Type B pancreatic cell (in vitro differentiated cells): ENCODE data around the gene RAMP1. TPM values are rescaled to one million over a fixed set of nuclear protein-coding genes. Genes with fewer than 3 reads are reported as not detected.

ENCODE experiments used
- DNase-seq: peaks from one replicate; pipeline ENCODE4 v3.0.0; 2021; ENCODE audit warnings: mixed read lengths; ENCODE audit not compliant: unreplicated experiment; ENCODE audit errors: extremely low spot score
- H3K27ac Mint-ChIP-seq: 2 replicates; pipeline ENCODE4 v1.8.0; 2021; ENCODE audit warnings: mild to moderate bottlenecking, mixed read lengths
- H3K27me3 Mint-ChIP-seq: 2 replicates; pipeline ENCODE4 v1.8.0; 2021; ENCODE audit warnings: mixed read lengths
- H3K36me3 Mint-ChIP-seq: 2 replicates; pipeline ENCODE4 v1.8.0; 2021; ENCODE audit warnings: mixed read lengths
- H3K4me1 Mint-ChIP-seq: one replicate; pipeline ENCODE4 v1.8.0; 2021; ENCODE audit warnings: mixed read lengths; ENCODE audit not compliant: unreplicated experiment
- H3K4me3 Mint-ChIP-seq: 2 replicates; pipeline ENCODE4 v1.8.0; 2021; ENCODE audit warnings: mild to moderate bottlenecking, mixed read lengths
- H3K9me3 Mint-ChIP-seq: 2 replicates; pipeline ENCODE4 v1.8.0; 2021; ENCODE audit warnings: mixed read lengths
- total RNA-seq: library from RNA; stranded (reverse); gene quantifications from 2 replicates; pipeline ENCODE4 v1.2.1, GENCODE V29; 2021; ENCODE audit warnings: low replicate concordance
- TF ChIP-seq, protein P1 (sequence below): fragments of 200-600 bp; sonication (generic); conservative IDR thresholded peaks from 2 replicates; pipeline ENCODE4 v1.5.0; 2021; ENCODE audit warnings: antibody characterized with exemption, mild to moderate bottlenecking

RAMP1 gene
- total RNA-seq, 1 donor from 2014 or later = 11.3 TPM

GRCh38 chr2:237921967-237922492 is 62.6 kb downstream of the RAMP1 start:
- TF ChIP-seq, protein P1, sequence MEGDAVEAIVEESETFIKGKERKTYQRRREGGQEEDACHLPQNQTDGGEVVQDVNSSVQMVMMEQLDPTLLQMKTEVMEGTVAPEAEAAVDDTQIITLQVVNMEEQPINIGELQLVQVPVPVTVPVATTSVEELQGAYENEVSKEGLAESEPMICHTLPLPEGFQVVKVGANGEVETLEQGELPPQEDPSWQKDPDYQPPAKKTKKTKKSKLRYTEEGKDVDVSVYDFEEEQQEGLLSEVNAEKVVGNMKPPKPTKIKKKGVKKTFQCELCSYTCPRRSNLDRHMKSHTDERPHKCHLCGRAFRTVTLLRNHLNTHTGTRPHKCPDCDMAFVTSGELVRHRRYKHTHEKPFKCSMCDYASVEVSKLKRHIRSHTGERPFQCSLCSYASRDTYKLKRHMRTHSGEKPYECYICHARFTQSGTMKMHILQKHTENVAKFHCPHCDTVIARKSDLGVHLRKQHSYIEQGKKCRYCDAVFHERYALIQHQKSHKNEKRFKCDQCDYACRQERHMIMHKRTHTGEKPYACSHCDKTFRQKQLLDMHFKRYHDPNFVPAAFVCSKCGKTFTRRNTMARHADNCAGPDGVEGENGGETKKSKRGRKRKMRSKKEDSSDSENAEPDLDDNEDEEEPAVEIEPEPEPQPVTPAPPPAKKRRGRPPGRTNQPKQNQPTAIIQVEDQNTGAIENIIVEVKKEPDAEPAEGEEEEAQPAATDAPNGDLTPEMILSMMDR = no peak
- no peaks in the 10 kb centered on the region for H3K9me3 Mint-ChIP-seq
- DNase-seq = no peak
- no peaks in the 10 kb centered on the region for H3K36me3 Mint-ChIP-seq
- H3K27me3 Mint-ChIP-seq = peaks cover 11% of the 10 kb centered on the region
- no peak overlapping the region for H3K27ac Mint-ChIP-seq
- no peak overlapping the region for H3K4me3 Mint-ChIP-seq
- no peaks in the 10 kb centered on the region for H3K4me1 Mint-ChIP-seq

DNA sequence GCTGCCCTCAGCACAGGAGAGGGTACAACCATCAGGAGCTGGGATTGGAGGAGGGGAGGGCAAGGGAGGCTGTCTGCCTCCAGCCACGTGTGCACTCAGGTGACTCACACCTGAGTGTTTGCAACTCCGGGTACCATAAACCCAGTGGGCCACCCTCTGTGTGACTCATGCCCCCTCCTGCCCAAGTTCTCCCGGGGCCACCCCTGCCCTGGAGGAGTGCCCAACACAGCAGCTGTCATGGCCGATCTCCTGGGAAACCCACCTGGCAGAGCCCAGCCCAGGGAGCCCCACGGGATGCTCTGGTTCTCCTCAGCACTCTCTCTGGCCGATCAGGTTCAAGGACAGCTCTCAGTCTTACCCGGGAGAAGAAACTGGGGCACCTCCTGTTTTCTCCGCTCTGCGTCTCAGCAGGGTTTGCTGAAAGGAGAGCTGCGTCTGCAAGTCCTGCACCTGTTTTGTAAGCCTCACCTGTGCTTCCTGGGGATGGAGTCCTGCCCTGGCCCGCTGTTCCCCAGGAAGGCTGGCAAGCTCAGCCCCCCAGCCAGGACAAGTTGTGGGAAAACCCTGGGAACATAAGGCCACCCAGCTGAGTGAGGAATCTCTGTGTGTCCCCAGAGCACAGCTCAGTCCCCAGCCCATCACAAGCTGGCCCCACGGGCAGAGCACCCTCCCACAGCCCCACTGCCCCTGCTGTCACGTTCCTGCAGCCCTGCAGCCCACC is 63.4 kb downstream of the RAMP1 start:
- Mint-ChIP-seq H3K4me1 (no peaks in the 10 kb centered on the region), H3K4me3 (no peak overlapping the region), H3K27me3 (peaks cover 14% of the 10 kb centered on the region), H3K9me3 (no peaks in the 10 kb centered on the region), H3K36me3 (no peaks in the 10 kb centered on the region), H3K27ac (no peak overlapping the region)
- TF ChIP-seq, protein P1 = no peak
- no peak for DNase-seq

DNA sequence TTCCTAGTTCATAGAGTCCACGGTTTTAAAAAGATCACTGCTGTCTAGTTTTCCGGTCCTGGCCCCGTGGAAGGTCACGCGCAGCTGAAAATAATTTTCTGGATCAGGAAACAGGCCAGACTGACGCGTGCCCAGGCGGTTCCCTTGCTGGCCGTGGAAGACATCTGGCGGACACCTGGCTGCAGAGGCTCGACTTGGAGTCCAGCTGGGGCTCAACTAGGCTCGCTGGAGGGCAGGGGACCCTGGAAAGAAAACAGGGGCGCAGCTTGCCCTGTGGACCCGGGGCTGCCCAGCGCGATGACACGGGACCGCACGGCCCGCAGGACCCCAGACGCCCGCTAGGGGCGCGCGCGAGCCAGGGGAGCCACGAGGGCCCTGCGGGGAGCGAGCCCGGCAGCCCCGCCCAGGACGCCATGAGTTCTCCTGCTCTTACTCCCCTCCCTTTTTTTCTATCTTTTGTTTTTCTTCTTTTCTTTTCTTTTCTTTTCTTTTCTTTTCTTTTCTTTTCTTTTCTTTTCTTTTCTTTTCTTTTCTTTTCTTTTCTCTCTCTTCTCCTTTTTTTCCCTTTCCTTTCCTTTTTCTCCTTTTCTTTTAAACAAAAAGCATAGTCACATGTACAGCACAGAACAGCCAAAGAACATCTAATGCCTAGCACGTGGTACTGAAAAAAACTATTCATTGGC is 64.2 kb downstream of the RAMP1 start:
- no peaks in the 10 kb centered on the region for H3K36me3 Mint-ChIP-seq
- peak overlapping the region; percentile 39 for H3K4me3 Mint-ChIP-seq
- H3K9me3 Mint-ChIP-seq = no peaks in the 10 kb centered on the region
- H3K27me3 Mint-ChIP-seq = peaks cover 14% of the 10 kb centered on the region
- no peak overlapping the region for H3K27ac Mint-ChIP-seq
- H3K4me1 Mint-ChIP-seq = no peaks in the 10 kb centered on the region
- peak; percentile 86 for DNase-seq
- TF ChIP-seq, protein P1 = peak; percentile 99

GRCh38 chr2:237924164-237924534 is 64.7 kb downstream of the RAMP1 start:
- Mint-ChIP-seq H3K27me3 (peaks cover 12% of the 10 kb centered on the region), H3K27ac (no peak overlapping the region), H3K4me1 (no peaks in the 10 kb centered on the region), H3K4me3 (peak overlapping the region; percentile 39), H3K36me3 (no peaks in the 10 kb centered on the region), H3K9me3 (no peaks in the 10 kb centered on the region)
- TF ChIP-seq, protein P1 = no peak
- DNase-seq = no peak

DNA sequence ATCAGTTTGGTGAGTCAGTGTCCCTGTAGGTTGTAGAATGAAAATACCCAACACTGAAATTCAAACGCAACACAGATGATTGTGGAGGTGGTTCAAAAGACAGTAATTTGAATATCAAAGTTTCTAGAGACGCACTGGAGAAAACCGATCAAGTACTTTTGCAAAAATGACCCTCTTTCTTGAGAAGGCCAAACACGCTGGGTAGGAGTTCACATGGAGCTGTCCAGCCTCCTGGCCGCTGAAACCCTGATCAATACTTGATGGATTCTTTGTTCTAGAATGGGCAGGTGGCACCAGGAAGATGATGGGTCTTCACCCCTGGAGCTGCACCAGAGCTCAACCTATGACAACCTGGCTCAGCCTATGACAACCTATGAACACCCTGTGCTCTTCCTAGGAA is 67.7 kb downstream of the RAMP1 start:
- Mint-ChIP-seq H3K27me3 (peaks cover 3% of the 10 kb centered on the region), H3K27ac (no peak overlapping the region), H3K9me3 (no peaks in the 10 kb centered on the region), H3K4me3 (no peak overlapping the region), H3K4me1 (no peaks in the 10 kb centered on the region), H3K36me3 (no peaks in the 10 kb centered on the region)
- no peak for DNase-seq
- TF ChIP-seq, protein P1 = no peak
